IgD-negative memory B cell (primary cell): ENCODE results near the gene PRR30. TPM values are rescaled to one million over a fixed set of nuclear protein-coding genes. Genes with fewer than 3 reads are reported as not detected.
"Not testable (repeated sequence)": the region's sequence is repeated elsewhere in the genome, so short reads cannot be mapped to it uniquely, and the experiment has no call there.

Experiments used
- H3K27ac Mint-ChIP-seq, 3 donors: one replicate each; pipeline ENCODE4 v1.8.0; 2020 to 2022; ENCODE audit warnings: mild to moderate bottlenecking in 3 of 3, mixed read lengths in 3 of 3, moderate library complexity in 1 of 3
- H3K27me3 Mint-ChIP-seq: one replicate; pipeline ENCODE4 v1.8.0; 2021; ENCODE audit warnings: mixed read lengths
- H3K36me3 Mint-ChIP-seq: one replicate; pipeline ENCODE4 v1.8.0; 2020; ENCODE audit warnings: mild to moderate bottlenecking, mixed read lengths
- H3K4me1 Mint-ChIP-seq, 3 donors: one replicate each; pipeline ENCODE4 v1.8.0; 2020 to 2022; ENCODE audit warnings: mixed read lengths in 3 of 3, mild to moderate bottlenecking in 1 of 3
- H3K4me3 Mint-ChIP-seq, 4 donors: one replicate each; pipeline ENCODE4 v1.8.0; 2020 to 2022; ENCODE audit warnings: mild to moderate bottlenecking in 4 of 4, mixed read lengths in 4 of 4, moderate library complexity in 3 of 4
- H3K9me3 Mint-ChIP-seq, 3 donors: one replicate each; pipeline ENCODE4 v1.8.0; 2020 to 2021; ENCODE audit warnings: mixed read lengths in 3 of 3, mild to moderate bottlenecking in 1 of 3
- polyA plus RNA-seq: library from polyadenylated mRNA; unstranded; fragments of 300-500 nt; fragmentation: Illumina TruSeq; gene quantifications from one replicate; pipeline ENCODE4 v1.2.3, GENCODE V29; 2021

Gene PRR30
- not detected for polyA plus RNA-seq

GRCh38 chr2:27139310-27139709 lies at the start of gene PRR30:
Gene PRR30 (minus strand): TSS chr2:27139410. CDS start chr2:27138329, 1,081 bp downstream.
- Mint-ChIP-seq H3K4me3 (peak within 1 kb of the TSS in 2 of 4 donors; percentile 25 to 53), H3K36me3 (no peaks in the 10 kb centered on the region), H3K27ac (peak within 1 kb of the TSS in 1 of 3 donors; percentile 53), H3K27me3 (peaks cover 1% of the 10 kb centered on the region), H3K9me3 (no peaks in the 10 kb centered on the region), H3K4me1 (peaks cover 2 to 4% (median 3%) of the 10 kb centered on the region in 3 donors)

GRCh38 chr2:27186613-27187345 lies 47.6 kb upstream of the PRR30 start:
- Mint-ChIP-seq H3K9me3 (no peaks in the 10 kb centered on the region), H3K4me3 (no peak overlapping the region), H3K27me3 (peaks cover 11% of the 10 kb centered on the region), H3K36me3 (no peaks in the 10 kb centered on the region), H3K4me1 (peaks cover 0 to 2% (median 2%) of the 10 kb centered on the region in 3 donors), H3K27ac (peak overlapping the region in 1 of 3 donors; percentile 45)

DNA sequence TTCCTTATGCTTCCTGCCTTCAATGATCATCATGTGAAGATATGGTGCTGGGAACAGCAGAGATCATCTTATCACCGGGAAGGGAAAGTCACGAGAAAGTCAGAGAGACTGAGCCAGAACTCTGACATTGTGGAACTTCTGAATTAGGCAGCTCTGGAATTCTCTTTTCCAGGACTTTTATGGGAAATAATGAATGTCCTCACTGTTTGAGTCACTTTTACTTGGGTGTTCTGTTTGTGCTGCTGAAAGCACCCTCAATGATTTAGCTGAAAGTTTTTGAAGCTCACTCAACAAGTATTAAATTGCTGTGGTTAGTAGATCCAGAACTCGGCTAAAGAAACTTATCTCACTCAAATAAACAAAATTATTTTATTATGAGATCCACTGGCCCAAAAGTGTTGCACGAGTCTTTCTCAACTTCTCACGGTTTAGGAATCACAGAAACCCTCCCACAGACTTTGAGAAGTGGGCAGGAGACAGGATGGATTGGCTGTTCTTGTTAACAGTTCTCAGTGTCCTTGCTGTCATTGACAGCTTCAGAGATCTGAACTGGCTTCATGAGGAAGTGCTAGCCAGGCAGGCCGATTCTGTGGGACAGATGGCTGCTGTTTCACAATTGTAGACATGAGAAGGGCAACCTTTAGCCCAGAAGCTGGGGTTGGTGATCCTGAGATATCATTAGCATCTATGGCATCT lies 46.3 kb upstream of the PRR30 start:
- no peaks in the 10 kb centered on the region for H3K4me1 Mint-ChIP-seq
- H3K9me3 Mint-ChIP-seq, result no peaks in the 10 kb centered on the region
- peaks cover 20% of the 10 kb centered on the region for H3K27me3 Mint-ChIP-seq
- peaks cover 4% of the 10 kb centered on the region for H3K36me3 Mint-ChIP-seq
- no peak overlapping the region for H3K4me3 Mint-ChIP-seq
- no peak overlapping the region for H3K27ac Mint-ChIP-seq

- Mint-ChIP-seq H3K36me3 (peaks cover 4% of the 10 kb centered on the region), H3K4me1 (no peaks in the 10 kb centered on the region), H3K4me3 (no peak overlapping the region), H3K27ac (no peak overlapping the region), H3K27me3 (peaks cover 23% of the 10 kb centered on the region), H3K9me3 (no peaks in the 10 kb centered on the region)
Measured at GRCh38 chr2:27184115-27184514, 44.9 kb upstream of the PRR30 start.

- Mint-ChIP-seq H3K4me3 (no peak overlapping the region), H3K27me3 (peaks cover 25% of the 10 kb centered on the region), H3K36me3 (peaks cover 4% of the 10 kb centered on the region), H3K9me3 (no peaks in the 10 kb centered on the region), H3K4me1 (no peaks in the 10 kb centered on the region), H3K27ac (no peak overlapping the region)
Measured at GRCh38 chr2:27182346-27182745, 43.1 kb upstream of the PRR30 start.

- H3K4me3 Mint-ChIP-seq, result no peak overlapping the region
- H3K27ac Mint-ChIP-seq, result no peak overlapping the region
Measured at GRCh38 chr2:27179344-27180000, 40.3 kb upstream of the PRR30 start.

DNA sequence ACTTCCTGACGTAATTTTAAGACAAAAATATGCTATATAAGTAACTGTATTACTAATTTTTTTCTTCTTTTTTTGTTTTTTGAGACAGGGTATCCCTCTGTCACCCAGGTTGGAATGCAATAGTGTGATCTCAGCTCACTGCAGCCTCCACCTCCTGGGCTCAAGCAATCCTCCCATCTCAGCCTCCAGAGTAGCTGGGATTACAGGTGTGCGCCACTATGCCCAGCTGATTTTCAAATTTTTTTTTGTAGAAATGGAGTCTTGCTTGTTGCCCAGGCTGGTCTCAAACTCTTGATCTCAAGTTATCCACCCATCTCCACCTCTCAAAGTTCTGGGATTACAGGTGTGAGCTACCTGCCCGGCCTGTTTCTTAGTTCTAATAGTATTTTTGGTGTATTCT lies 39.3 kb upstream of the PRR30 start:
- H3K9me3 Mint-ChIP-seq, result no peaks in the 10 kb centered on the region
- peaks cover 4% of the 10 kb centered on the region for H3K36me3 Mint-ChIP-seq
- peaks cover 17% of the 10 kb centered on the region for H3K27me3 Mint-ChIP-seq
- H3K27ac Mint-ChIP-seq, result no peak overlapping the region
- H3K4me3 Mint-ChIP-seq, result no peak overlapping the region
- H3K4me1 Mint-ChIP-seq, result peaks cover 0 to 2% (median 0%) of the 10 kb centered on the region in 3 donors

More at GRCh38 chr2:27179344-27180000, 40.3 kb upstream of the PRR30 start:
- H3K9me3 Mint-ChIP-seq, result no peaks in the 10 kb centered on the region
- peaks cover 4% of the 10 kb centered on the region for H3K36me3 Mint-ChIP-seq
- H3K4me1 Mint-ChIP-seq, result peaks cover 0 to 2% (median 0%) of the 10 kb centered on the region in 3 donors
- H3K27me3 Mint-ChIP-seq, result peaks cover 21% of the 10 kb centered on the region

- Mint-ChIP-seq H3K9me3 (no peaks in the 10 kb centered on the region), H3K4me3 (no peak overlapping the region), H3K27ac (no peak overlapping the region), H3K4me1 (peaks cover 0 to 2% (median 0%) of the 10 kb centered on the region in 3 donors), H3K36me3 (peaks cover 4% of the 10 kb centered on the region), H3K27me3 (peaks cover 20% of the 10 kb centered on the region)
Measured at GRCh38 chr2:27177441-27178351, 38.5 kb upstream of the PRR30 start.

- H3K27ac Mint-ChIP-seq, H3K4me3 Mint-ChIP-seq, H3K9me3 Mint-ChIP-seq, H3K36me3 Mint-ChIP-seq, H3K4me1 Mint-ChIP-seq: not testable (repeated sequence)
- peaks cover 15% of the 10 kb centered on the region for H3K27me3 Mint-ChIP-seq
Measured at GRCh38 chr2:27175781-27176180, 36.6 kb upstream of the PRR30 start.

DNA sequence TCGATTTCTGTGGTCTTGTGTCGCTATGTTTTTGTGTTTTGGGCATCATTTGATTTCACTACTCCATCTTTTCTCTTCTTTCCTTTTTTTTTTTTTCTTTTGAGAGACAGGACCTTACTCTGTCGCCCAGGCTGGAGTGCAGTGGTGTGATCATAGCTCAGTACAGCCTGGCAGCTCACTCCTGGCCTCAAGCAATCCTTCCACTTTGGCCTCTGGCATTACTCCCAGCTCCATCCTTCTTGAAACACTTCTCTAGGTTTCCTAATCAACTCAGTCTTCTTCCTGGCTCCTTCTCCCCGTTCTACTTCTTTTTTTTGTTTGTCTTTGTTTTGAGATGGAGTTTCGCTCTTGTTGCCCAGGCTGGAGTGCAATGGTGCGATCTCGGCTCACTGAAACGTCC lies 36.1 kb upstream of the PRR30 start:
- Mint-ChIP-seq H3K4me1 (peaks cover 4 to 7% (median 4%) of the 10 kb centered on the region in 3 donors), H3K9me3 (no peaks in the 10 kb centered on the region), H3K36me3 (no peaks in the 10 kb centered on the region), H3K4me3 (no peak overlapping the region), H3K27me3 (peaks cover 16% of the 10 kb centered on the region), H3K27ac (no peak overlapping the region)

GRCh38 chr2:27174638-27175037 lies 35.4 kb upstream of the PRR30 start:
- Mint-ChIP-seq H3K36me3 (no peaks in the 10 kb centered on the region), H3K4me1 (peaks cover 6 to 10% (median 9%) of the 10 kb centered on the region in 3 donors), H3K4me3 (no peak overlapping the region), H3K9me3 (no peaks in the 10 kb centered on the region), H3K27me3 (peaks cover 16% of the 10 kb centered on the region), H3K27ac (no peak overlapping the region)

DNA sequence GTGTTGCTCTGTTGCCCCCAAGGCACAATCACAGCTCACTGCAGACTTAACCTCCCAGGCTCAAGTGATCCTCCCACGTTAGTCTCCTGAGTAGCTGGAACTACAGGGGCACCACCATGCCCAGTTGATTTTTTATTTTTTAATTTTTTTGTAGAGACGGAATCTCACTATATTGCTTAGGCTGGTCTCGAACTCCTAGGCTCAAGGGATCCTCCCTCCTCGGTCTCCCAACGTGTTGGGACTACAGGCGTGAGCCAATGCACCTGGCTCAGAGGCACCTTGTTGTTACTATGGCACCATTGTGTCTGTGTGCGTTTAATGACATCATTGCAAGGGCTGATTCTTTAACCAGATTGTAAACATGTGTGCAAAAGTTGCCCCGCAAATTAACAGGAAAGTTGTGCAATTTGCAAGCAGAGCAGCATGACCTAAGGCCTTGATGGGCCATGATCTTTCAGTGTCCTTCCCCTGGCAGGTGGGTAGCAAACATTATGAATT lies 32.2 kb upstream of the PRR30 start:
- no peak overlapping the region for H3K4me3 Mint-ChIP-seq
- H3K27ac Mint-ChIP-seq, result no peak overlapping the region
- H3K9me3 Mint-ChIP-seq, result no peaks in the 10 kb centered on the region
- H3K36me3 Mint-ChIP-seq, result no peaks in the 10 kb centered on the region
- peaks cover 11% of the 10 kb centered on the region for H3K27me3 Mint-ChIP-seq
- H3K4me1 Mint-ChIP-seq, result peaks cover 6 to 22% (median 10%) of the 10 kb centered on the region in 3 donors

DNA sequence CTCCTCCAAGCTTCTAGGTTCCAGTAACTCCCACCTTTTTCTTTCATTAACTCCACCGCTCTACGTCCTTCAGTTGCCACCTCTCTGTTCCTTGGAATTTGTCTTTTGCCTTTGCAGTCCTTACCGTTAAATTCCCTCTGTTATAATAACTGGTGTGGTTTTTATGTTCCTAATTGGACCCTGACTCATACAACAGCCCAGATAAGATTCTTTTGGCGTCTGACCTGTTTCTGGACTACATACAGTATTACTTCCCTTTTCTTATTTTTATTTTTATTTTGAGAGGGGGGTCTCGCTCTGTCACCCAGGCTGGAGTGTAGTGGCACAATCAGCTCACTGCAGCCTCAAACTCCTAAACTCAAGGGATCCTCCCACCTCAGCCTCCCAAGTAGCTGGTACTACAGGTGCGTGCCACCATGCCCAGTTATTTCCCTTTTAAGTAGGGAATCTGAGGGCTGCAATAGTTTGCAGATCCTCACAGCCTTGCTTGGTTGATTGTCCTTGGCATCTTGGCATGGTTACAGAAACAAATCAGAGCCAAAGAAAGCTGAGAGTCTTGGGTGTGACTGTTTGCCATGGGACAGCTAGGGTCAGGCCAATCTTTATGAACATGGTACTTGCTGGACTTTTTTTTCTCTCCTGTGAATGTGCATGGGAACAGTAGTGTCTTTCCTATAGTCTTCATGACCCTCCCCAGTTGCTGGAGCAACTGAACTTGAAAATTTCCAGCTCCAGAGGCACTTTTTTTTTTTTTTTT lies 31.5 kb upstream of the PRR30 start:
- Mint-ChIP-seq H3K27me3 (peaks cover 9% of the 10 kb centered on the region), H3K36me3 (no peaks in the 10 kb centered on the region), H3K9me3 (no peaks in the 10 kb centered on the region), H3K27ac (no peak overlapping the region), H3K4me1 (peaks cover 5 to 22% (median 10%) of the 10 kb centered on the region in 3 donors), H3K4me3 (peak overlapping the region; percentile 7 to 65 (median 62))
